ENCODE measurements around the gene SUPT4H1. TPM values are rescaled to one million over a fixed set of nuclear protein-coding genes. Genes with fewer than 3 reads are reported as not detected.
A peak's percentile ranks its signal among the peaks of the same experiment; 100 is the strongest.

Gene SUPT4H1
- total and polyA plus RNA-seq, 9 of the 15 experiments (the other 6 are each of a cell fraction or from before 2014, with no cell fraction given): 62.1 to 320 (median 117) TPM

GRCh38 chr17:58335779-58336455, 16.1 kb downstream of the SUPT4H1 start (continued):
- TF ChIP-seq THAP7 (CRISPR knock-in tag; IDR thresholded peaks at IDR 0.05): 0 out of 2 replicates have a peak, but pooled peaks have one; percentile 65
- TF ChIP-seq TFAM (CRISPR knock-in tag; conservative IDR thresholded peaks at IDR 0.05): no peak
- TF ChIP-seq ZNF316 (IDR thresholded peaks at IDR 0.05): no peak
- TF ChIP-seq KLF10 (CRISPR knock-in tag; IDR thresholded peaks at IDR 0.05): no peak
- peak; percentile 32; the same call in 1 of the 2 replicates for TF ChIP-seq NBN (IDR thresholded peaks at IDR 0.05; ENCODE audit: low read depth)
- TF ChIP-seq PTRF (tag; IDR thresholded peaks at IDR 0.05): no peak; the same call in 1 of the 2 replicates
- no peak; the same call in 1 of the 2 replicates for TF ChIP-seq ZBTB40 (IDR thresholded peaks at IDR 0.05)
- no peak for TF ChIP-seq ZBTB40 (CRISPR knock-in tag; IDR thresholded peaks at IDR 0.05)
- TF ChIP-seq XRCC3 (IDR thresholded peaks at IDR 0.05): no peak
- TF ChIP-seq CREB3 (tag; conservative IDR thresholded peaks at IDR 0.05; ENCODE audit: low read depth): peak; percentile 86
- peak; percentile 74 for TF ChIP-seq POLR2A (conservative IDR thresholded peaks at IDR 0.05)
- TF ChIP-seq ZNF583 (CRISPR knock-in tag; IDR thresholded peaks at IDR 0.05): peak; percentile 83
- peak; percentile 78 for TF ChIP-seq SMARCA4 (IDR thresholded peaks at IDR 0.05)
- 0 out of 2 replicates have a peak, but pooled peaks have one; percentile 48 for TF ChIP-seq ELF2 (CRISPR knock-in tag; IDR thresholded peaks at IDR 0.05)
- TF ChIP-seq FOXP4 (CRISPR knock-in tag; IDR thresholded peaks at IDR 0.05; ENCODE audit: borderline replicate concordance): no peak
